T-helper 1 cell treated with Interleukin-12 subunit alpha and Interleukin-12 subunit beta and Interleukin-4 antibody, amounts not matched to agents 30 μg/mL and 1 μg/mL, for 36 hours (primary cell): Measurements from ENCODE around the gene ASIC5.

Experiments
- H3K27ac Mint-ChIP-seq: one replicate; pipeline ENCODE4 v1.8.0; 2021; ENCODE audit warnings: mild to moderate bottlenecking, mixed read lengths
- H3K27me3 Mint-ChIP-seq: one replicate; pipeline ENCODE4 v1.8.0; 2021; ENCODE audit warnings: low read depth, mixed read lengths
- H3K36me3 Mint-ChIP-seq: one replicate; pipeline ENCODE4 v1.8.0; 2021; ENCODE audit warnings: low read depth, mixed read lengths
- H3K4me1 Mint-ChIP-seq: one replicate; pipeline ENCODE4 v1.8.0; 2021; ENCODE audit warnings: low read depth, mixed read lengths
- H3K4me3 Mint-ChIP-seq: one replicate; pipeline ENCODE4 v1.8.0; 2021; ENCODE audit warnings: mild to moderate bottlenecking, moderate library complexity, mixed read lengths
- H3K9me3 Mint-ChIP-seq: one replicate; pipeline ENCODE4 v1.8.0; 2021; ENCODE audit warnings: mixed read lengths

ASIC5 gene

GRCh38 chr4:155846929-155847328 lies 19.1 kb downstream of the ASIC5 start:
- Mint-ChIP-seq H3K4me1 (no peaks in the 10 kb centered on the region), H3K9me3 (no peaks in the 10 kb centered on the region), H3K27ac (no peak overlapping the region), H3K27me3 (no peaks in the 10 kb centered on the region), H3K36me3 (no peaks in the 10 kb centered on the region), H3K4me3 (no peak overlapping the region)

GRCh38 chr4:155842080-155842479 lies 24.0 kb downstream of the ASIC5 start:
- Mint-ChIP-seq H3K4me3 (no peak overlapping the region), H3K27me3 (no peaks in the 10 kb centered on the region), H3K36me3 (no peaks in the 10 kb centered on the region), H3K9me3 (no peaks in the 10 kb centered on the region), H3K4me1 (no peaks in the 10 kb centered on the region), H3K27ac (no peak overlapping the region)

DNA sequence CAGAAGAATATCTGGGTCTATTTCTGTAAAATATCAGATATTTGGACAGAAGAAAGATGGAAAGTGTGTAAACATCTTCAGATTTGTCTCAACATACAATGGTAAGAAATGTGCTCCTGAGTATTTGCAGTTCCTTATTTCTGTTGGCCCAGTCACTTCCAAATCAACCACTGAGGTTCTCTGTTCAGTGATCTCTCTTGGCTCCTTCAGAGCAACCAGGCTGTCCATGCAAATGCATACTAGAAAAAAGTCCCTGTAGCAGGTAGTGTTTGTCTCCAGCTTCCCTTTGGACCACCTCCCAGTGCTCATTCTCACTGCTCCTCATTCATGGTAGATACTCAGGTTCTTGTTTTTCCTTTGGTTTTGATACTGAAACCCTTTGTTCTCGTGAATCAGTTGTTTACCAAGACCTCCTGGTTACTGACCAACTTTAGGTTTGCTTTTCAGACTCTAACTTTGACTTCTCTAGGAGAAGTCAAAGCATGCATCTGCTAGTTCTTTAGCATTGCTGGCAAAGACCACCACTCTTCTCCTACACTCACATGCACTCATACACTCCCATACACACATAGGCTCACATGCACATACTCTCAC lies 28.8 kb downstream of the ASIC5 start:
- no peak overlapping the region for H3K27ac Mint-ChIP-seq
- no peaks in the 10 kb centered on the region for H3K27me3 Mint-ChIP-seq
- H3K9me3 Mint-ChIP-seq, result no peaks in the 10 kb centered on the region
- H3K4me1 Mint-ChIP-seq, result no peaks in the 10 kb centered on the region
- H3K4me3 Mint-ChIP-seq, result no peak overlapping the region
- no peaks in the 10 kb centered on the region for H3K36me3 Mint-ChIP-seq

- Mint-ChIP-seq H3K27ac (no peak overlapping the region), H3K9me3 (no peaks in the 10 kb centered on the region), H3K4me3 (no peak overlapping the region), H3K27me3 (no peaks in the 10 kb centered on the region), H3K4me1 (no peaks in the 10 kb centered on the region), H3K36me3 (no peaks in the 10 kb centered on the region)
These were observed 33.4 kb downstream of the ASIC5 start for GRCh38 chr4:155832664-155833063.

DNA sequence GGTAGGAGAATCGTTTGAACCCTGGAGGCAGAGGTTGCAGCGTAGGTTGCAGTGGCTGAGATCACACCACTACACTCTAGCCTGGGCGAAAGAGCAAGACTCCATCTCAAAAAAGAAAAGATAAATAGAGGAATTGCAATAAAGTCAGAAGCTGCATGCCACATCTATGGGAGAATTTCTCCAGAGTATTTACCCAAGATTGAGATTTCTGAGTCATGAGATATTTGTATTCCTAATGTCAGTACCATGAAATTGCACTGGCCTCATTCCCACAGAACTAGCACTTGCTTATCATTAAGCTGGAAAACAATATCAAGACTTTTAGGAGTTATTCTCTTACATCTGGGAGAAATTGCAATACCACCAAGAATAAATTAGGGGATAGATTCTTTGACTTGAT lies 37.4 kb downstream of the ASIC5 start:
- Mint-ChIP-seq H3K27ac (no peak overlapping the region), H3K36me3 (no peaks in the 10 kb centered on the region), H3K4me3 (no peak overlapping the region), H3K27me3 (no peaks in the 10 kb centered on the region), H3K4me1 (no peaks in the 10 kb centered on the region), H3K9me3 (no peaks in the 10 kb centered on the region)

DNA sequence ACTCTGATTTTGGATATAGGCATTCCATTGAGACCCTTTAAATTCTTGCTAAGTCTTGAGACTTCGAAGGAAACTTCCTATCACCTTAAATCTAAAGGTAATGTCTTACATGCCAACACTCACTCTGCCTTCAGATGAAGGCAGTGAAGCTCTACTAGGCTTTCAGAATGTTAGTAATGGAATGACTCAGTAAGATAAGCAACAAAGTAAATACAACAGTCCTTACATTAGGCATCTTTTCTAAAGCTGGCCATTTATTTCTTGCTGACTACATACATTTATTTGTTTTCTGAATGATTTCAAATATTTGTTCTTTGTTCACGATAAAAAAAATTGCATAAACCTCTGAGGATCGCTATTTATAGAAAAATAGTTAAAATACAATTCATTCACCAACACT lies 43.5 kb downstream of the ASIC5 start:
- Mint-ChIP-seq H3K9me3 (no peaks in the 10 kb centered on the region), H3K27me3 (no peaks in the 10 kb centered on the region)

DNA sequence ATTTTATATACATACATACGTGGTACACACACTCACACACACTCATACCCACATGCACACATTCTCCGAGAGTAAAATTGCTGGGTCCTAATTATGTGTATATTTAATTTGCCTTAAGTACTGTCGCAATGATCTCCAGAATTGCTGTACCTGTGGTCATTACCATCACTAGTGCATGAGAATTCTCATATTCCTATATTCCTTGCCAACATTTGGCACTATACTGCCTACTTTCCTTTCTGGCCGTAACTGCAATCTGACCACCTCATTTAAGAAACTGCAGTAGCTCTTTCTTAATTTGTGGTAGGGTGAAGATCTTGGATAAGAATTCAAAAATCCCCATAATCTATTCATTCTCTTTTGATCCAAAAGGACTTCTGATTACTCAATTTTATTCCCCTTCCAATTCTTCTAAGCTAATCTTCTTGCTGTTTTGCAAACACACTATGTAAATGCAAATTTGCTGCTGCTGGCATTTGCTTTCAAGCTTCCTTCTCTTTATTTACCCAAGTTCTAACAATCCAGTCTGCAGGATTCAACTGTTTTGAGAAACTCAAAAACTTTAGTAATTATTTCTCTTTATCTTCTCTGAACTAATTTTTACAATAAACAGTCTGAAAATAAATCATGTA lies 45.1 kb downstream of the ASIC5 start:
- no peaks in the 10 kb centered on the region for H3K27me3 Mint-ChIP-seq
- no peaks in the 10 kb centered on the region for H3K36me3 Mint-ChIP-seq
- H3K4me3 Mint-ChIP-seq, result no peak overlapping the region
- no peak overlapping the region for H3K27ac Mint-ChIP-seq
- no peaks in the 10 kb centered on the region for H3K4me1 Mint-ChIP-seq
- H3K9me3 Mint-ChIP-seq, result no peaks in the 10 kb centered on the region

More for the DNA sequence above, 43.5 kb downstream of the ASIC5 start:
- Mint-ChIP-seq H3K4me1 (no peaks in the 10 kb centered on the region), H3K4me3 (no peak overlapping the region), H3K27ac (no peak overlapping the region), H3K36me3 (no peaks in the 10 kb centered on the region)

GRCh38 chr4:155819066-155819465 lies 47.0 kb downstream of the ASIC5 start:
- no peaks in the 10 kb centered on the region for H3K9me3 Mint-ChIP-seq
- no peaks in the 10 kb centered on the region for H3K27me3 Mint-ChIP-seq
- H3K4me1 Mint-ChIP-seq, result no peaks in the 10 kb centered on the region
- no peak overlapping the region for H3K4me3 Mint-ChIP-seq
- H3K27ac Mint-ChIP-seq, result no peak overlapping the region
- no peaks in the 10 kb centered on the region for H3K36me3 Mint-ChIP-seq

GRCh38 chr4:155818639-155819038 lies 47.4 kb downstream of the ASIC5 start:
- Mint-ChIP-seq H3K4me1 (no peaks in the 10 kb centered on the region), H3K9me3 (no peaks in the 10 kb centered on the region), H3K27ac (no peak overlapping the region), H3K36me3 (no peaks in the 10 kb centered on the region), H3K27me3 (no peaks in the 10 kb centered on the region), H3K4me3 (no peak overlapping the region)

GRCh38 chr4:155811083-155811482 lies 55.0 kb downstream of the ASIC5 start:
- H3K9me3 Mint-ChIP-seq, result no peaks in the 10 kb centered on the region
- H3K27ac Mint-ChIP-seq, result no peak overlapping the region
- no peaks in the 10 kb centered on the region for H3K36me3 Mint-ChIP-seq
- no peaks in the 10 kb centered on the region for H3K27me3 Mint-ChIP-seq
- H3K4me1 Mint-ChIP-seq, result no peaks in the 10 kb centered on the region
- H3K4me3 Mint-ChIP-seq, result no peak overlapping the region

GRCh38 chr4:155809835-155810234 lies 56.2 kb downstream of the ASIC5 start:
- no peaks in the 10 kb centered on the region for H3K27me3 Mint-ChIP-seq
- no peaks in the 10 kb centered on the region for H3K36me3 Mint-ChIP-seq
- H3K4me3 Mint-ChIP-seq, result no peak overlapping the region
- H3K4me1 Mint-ChIP-seq, result peaks cover 1% of the 10 kb centered on the region
- H3K27ac Mint-ChIP-seq, result no peak overlapping the region
- no peaks in the 10 kb centered on the region for H3K9me3 Mint-ChIP-seq

GRCh38 chr4:155807021-155807420 lies 59.1 kb downstream of the ASIC5 start:
- no peaks in the 10 kb centered on the region for H3K36me3 Mint-ChIP-seq
- H3K27me3 Mint-ChIP-seq, result no peaks in the 10 kb centered on the region
- peaks cover 1% of the 10 kb centered on the region for H3K4me1 Mint-ChIP-seq
- no peak overlapping the region for H3K4me3 Mint-ChIP-seq
- no peak overlapping the region for H3K27ac Mint-ChIP-seq
- no peaks in the 10 kb centered on the region for H3K9me3 Mint-ChIP-seq

GRCh38 chr4:155805016-155805415 lies 61.1 kb downstream of the ASIC5 start:
- Mint-ChIP-seq H3K4me1 (peaks cover 1% of the 10 kb centered on the region), H3K27me3 (no peaks in the 10 kb centered on the region), H3K9me3 (no peaks in the 10 kb centered on the region), H3K36me3 (no peaks in the 10 kb centered on the region), H3K27ac (no peak overlapping the region), H3K4me3 (no peak overlapping the region)

- H3K27ac Mint-ChIP-seq, result no peak overlapping the region
- no peaks in the 10 kb centered on the region for H3K36me3 Mint-ChIP-seq
- H3K27me3 Mint-ChIP-seq, result no peaks in the 10 kb centered on the region
- peaks cover 1% of the 10 kb centered on the region for H3K4me1 Mint-ChIP-seq
- H3K9me3 Mint-ChIP-seq, result no peaks in the 10 kb centered on the region
- no peak overlapping the region for H3K4me3 Mint-ChIP-seq
These were observed 63.7 kb downstream of the ASIC5 start for GRCh38 chr4:155802190-155802959.

- no peaks in the 10 kb centered on the region for H3K9me3 Mint-ChIP-seq
- peaks cover 1% of the 10 kb centered on the region for H3K4me1 Mint-ChIP-seq
- H3K27me3 Mint-ChIP-seq, result peaks cover 1% of the 10 kb centered on the region
These were observed 65.3 kb downstream of the ASIC5 start for GRCh38 chr4:155800685-155801343.

More at GRCh38 chr4:155800685-155801343, 65.3 kb downstream of the ASIC5 start:
- Mint-ChIP-seq H3K27ac (no peak overlapping the region), H3K36me3 (no peaks in the 10 kb centered on the region), H3K4me3 (no peak overlapping the region)
